Measurements from ENCODE around the gene EFHD2.

GRCh38 chr1:15459771-15460707 is 50.4 kb downstream of the EFHD2 start:
- TF ChIP-seq CTCF (IDR thresholded peaks at IDR 0.05; ENCODE audit: low read depth, low read length) (no peak), EZH2phosphoT487 (IDR thresholded peaks at IDR 0.05; ENCODE audit: low read depth) (no peak)

Data from OCI-LY3 (cell line).